ENCODE measurements around the gene SVIP. TPM values are rescaled to one million over a fixed set of nuclear protein-coding genes. Genes with fewer than 3 reads are reported as not detected.
A peak's percentile ranks its signal among the peaks of the same experiment; 100 is the strongest.

Gene SVIP
- polyA plus RNA-seq, 1 donor from 2014 or later, result 24.8 TPM

GRCh38 chr11:22778642-22779041 is 51.0 kb downstream of the SVIP start:
- Histone ChIP-seq H3K9me2 (ENCODE audit: insufficient read depth, low read length) (no peaks in the 10 kb centered on the region), H2AFZ (ENCODE audit: low read depth, low read length) (no peak overlapping the region), H4K20me1 (ENCODE audit: insufficient read depth) (no peaks in the 10 kb centered on the region), H3K27me3 (ENCODE audit: insufficient read depth, low read depth, low read length) (no peaks in the 10 kb centered on the region), H3K79me2 (replicated peaks; ENCODE audit: insufficient read depth, low read length) (no peaks in the 10 kb centered on the region), H3K4me3 (ENCODE audit: low read length) (no peak overlapping the region), H3K9me3 (ENCODE audit: low read length) (no peaks in the 10 kb centered on the region), H3K27ac (ENCODE audit: low read length) (no peak overlapping the region), H3K9ac (ENCODE audit: low read length) (no peak overlapping the region), H3K36me3 (ENCODE audit: insufficient read depth, low read length) (no peaks in the 10 kb centered on the region), H3K4me2 (ENCODE audit: low read length) (no peak overlapping the region), H3F3A (ENCODE audit: insufficient read depth, low read length, poor library complexity, severe bottlenecking) (no peaks in the 10 kb centered on the region)
- peak; percentile 66 for TF ChIP-seq RAD21 (conservative IDR thresholded peaks at IDR 0.05)
- peak; percentile 67 for TF ChIP-seq SMC3 (conservative IDR thresholded peaks at IDR 0.05; ENCODE audit: poor library complexity)
- peak; percentile 54 for TF ChIP-seq CTCF (IDR thresholded peaks at IDR 0.05; ENCODE audit: poor library complexity, severe bottlenecking)
- no peak for TF ChIP-seq MXI1 (conservative IDR thresholded peaks at IDR 0.05; ENCODE audit: poor library complexity, severe bottlenecking)

DNA sequence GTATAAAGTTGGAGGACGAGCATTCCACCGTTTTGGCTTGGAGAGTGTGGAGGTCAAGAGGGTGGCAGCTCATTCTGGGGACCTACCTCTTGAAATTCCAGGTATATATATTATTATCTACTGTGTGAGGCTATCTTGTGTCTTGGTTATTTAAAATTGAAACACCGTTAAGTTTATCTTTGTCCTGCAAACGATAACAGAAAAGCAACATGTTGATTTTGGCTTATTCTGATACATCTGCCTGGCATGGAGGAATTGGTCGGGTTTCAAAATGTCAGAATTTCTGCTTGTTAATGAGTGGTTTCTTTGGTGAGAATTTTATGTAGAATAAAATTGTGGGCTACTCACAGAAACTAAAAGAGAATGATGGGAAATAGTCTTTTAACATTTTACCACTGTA is 54.4 kb downstream of the SVIP start:
- no peak overlapping the region for H3K9ac ChIP-seq (ENCODE audit: low read length)
- H3K27ac ChIP-seq (ENCODE audit: low read length), result no peak overlapping the region
- no peaks in the 10 kb centered on the region for H4K20me1 ChIP-seq (ENCODE audit: insufficient read depth)
- no peaks in the 10 kb centered on the region for H3K36me3 ChIP-seq (ENCODE audit: insufficient read depth, low read length)
- H2AFZ ChIP-seq (ENCODE audit: low read depth, low read length), result no peak overlapping the region
- no peaks in the 10 kb centered on the region for H3F3A ChIP-seq (ENCODE audit: insufficient read depth, low read length, poor library complexity, severe bottlenecking)
- H3K4me3 ChIP-seq (ENCODE audit: low read length), result no peak overlapping the region
- H3K9me3 ChIP-seq (ENCODE audit: low read length), result no peaks in the 10 kb centered on the region
- H3K27me3 ChIP-seq (ENCODE audit: insufficient read depth, low read depth, low read length), result no peaks in the 10 kb centered on the region
- H3K79me2 ChIP-seq (replicated peaks; ENCODE audit: insufficient read depth, low read length), result no peaks in the 10 kb centered on the region
- no peaks in the 10 kb centered on the region for H3K9me2 ChIP-seq (ENCODE audit: insufficient read depth, low read length)
- TF ChIP-seq EZH2 (IDR thresholded peaks at IDR 0.05; ENCODE audit: borderline replicate concordance, insufficient read depth, low read length, poor library complexity, severe bottlenecking) (no peak), TAF1 (IDR thresholded peaks at IDR 0.05; ENCODE audit: low read depth) (no peak), POLR2AphosphoS5 (IDR thresholded peaks at IDR 0.05) (no peak), EP300 (conservative IDR thresholded peaks at IDR 0.05; ENCODE audit: poor library complexity, severe bottlenecking) (no peak), RAD21 (conservative IDR thresholded peaks at IDR 0.05) (no peak), SMC3 (conservative IDR thresholded peaks at IDR 0.05; ENCODE audit: poor library complexity) (no peak), MXI1 (conservative IDR thresholded peaks at IDR 0.05; ENCODE audit: poor library complexity, severe bottlenecking) (no peak), CTCF (IDR thresholded peaks at IDR 0.05; ENCODE audit: poor library complexity, severe bottlenecking) (no peak)
- TF ChIP-seq, protein P1, sequence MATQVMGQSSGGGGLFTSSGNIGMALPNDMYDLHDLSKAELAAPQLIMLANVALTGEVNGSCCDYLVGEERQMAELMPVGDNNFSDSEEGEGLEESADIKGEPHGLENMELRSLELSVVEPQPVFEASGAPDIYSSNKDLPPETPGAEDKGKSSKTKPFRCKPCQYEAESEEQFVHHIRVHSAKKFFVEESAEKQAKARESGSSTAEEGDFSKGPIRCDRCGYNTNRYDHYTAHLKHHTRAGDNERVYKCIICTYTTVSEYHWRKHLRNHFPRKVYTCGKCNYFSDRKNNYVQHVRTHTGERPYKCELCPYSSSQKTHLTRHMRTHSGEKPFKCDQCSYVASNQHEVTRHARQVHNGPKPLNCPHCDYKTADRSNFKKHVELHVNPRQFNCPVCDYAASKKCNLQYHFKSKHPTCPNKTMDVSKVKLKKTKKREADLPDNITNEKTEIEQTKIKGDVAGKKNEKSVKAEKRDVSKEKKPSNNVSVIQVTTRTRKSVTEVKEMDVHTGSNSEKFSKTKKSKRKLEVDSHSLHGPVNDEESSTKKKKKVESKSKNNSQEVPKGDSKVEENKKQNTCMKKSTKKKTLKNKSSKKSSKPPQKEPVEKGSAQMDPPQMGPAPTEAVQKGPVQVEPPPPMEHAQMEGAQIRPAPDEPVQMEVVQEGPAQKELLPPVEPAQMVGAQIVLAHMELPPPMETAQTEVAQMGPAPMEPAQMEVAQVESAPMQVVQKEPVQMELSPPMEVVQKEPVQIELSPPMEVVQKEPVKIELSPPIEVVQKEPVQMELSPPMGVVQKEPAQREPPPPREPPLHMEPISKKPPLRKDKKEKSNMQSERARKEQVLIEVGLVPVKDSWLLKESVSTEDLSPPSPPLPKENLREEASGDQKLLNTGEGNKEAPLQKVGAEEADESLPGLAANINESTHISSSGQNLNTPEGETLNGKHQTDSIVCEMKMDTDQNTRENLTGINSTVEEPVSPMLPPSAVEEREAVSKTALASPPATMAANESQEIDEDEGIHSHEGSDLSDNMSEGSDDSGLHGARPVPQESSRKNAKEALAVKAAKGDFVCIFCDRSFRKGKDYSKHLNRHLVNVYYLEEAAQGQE (IDR thresholded peaks at IDR 0.05; ENCODE audit: borderline replicate concordance), result no peak
- no peak overlapping the region for H3K4me2 ChIP-seq (ENCODE audit: low read length)

Data from neural cell (in vitro differentiated cells).